SK-N-SH (cell line): Measurements from ENCODE around the gene ACTR8. TPM values are rescaled to one million over a fixed set of nuclear protein-coding genes. Genes with fewer than 3 reads are reported as not detected.

Experiments
- CTCF ChIA-PET: fragments of 300-600, 350-600 bp; formaldehyde crosslinking; extraction: SDS; loops from one replicate; lab custom pipeline; 2021; lab: Yijun Ruan, JAX
- POLR2A ChIA-PET: fragments of 350-600 bp; sonication (Branson Sonifier 250); formaldehyde crosslinking; extraction: SDS; loops from one replicate; lab custom pipeline; 2020; ENCODE audit warnings: antibody characterized with exemption, inconsistent platforms; lab: Yijun Ruan, JAX
- DNase-seq: peaks from one replicate; pipeline ENCODE4 v3.0.0; 2012
- H2AFZ ChIP-seq: fragments of 200-600 bp; sonication (generic); 2 replicates; pipeline ENCODE4 v1.8.1; 2016; ENCODE audit warnings: antibody characterized with exemption, mild to moderate bottlenecking, low read depth
- H3F3A ChIP-seq: fragments of 200-600 bp; sonication (generic); replicated peaks from 2 replicates; pipeline ENCODE3; 2016; ENCODE audit warnings: antibody characterized with exemption, mild to moderate bottlenecking; ENCODE audit not compliant: insufficient read depth
- H3K27ac ChIP-seq, 2 experiments: fragments of 200-500 bp in 1 of 2; fragments of 200-600 bp in 1 of 2; sonication (Bioruptor generic) in 1 of 2; sonication (generic), shearing (Covaris generic) in 1 of 2; 2 replicates each; pipeline versions ENCODE4 v1.5.1 to v1.6.1; 2014 to 2016; ENCODE audit warnings: low read depth in 2 of 2, inconsistent platforms in 1 of 2, low read length in 1 of 2, mild to moderate bottlenecking in 1 of 2, mixed read lengths in 1 of 2
- H3K27me3 ChIP-seq: fragments of 200-600 bp; sonication (generic), shearing (Covaris generic); 2 replicates; pipeline ENCODE4 v1.6.1; 2016; ENCODE audit warnings: mixed run types; ENCODE audit not compliant: insufficient read depth
- H3K36me3 ChIP-seq, 2 experiments: fragments of 200-500 bp in 1 of 2; fragments of 200-600 bp in 1 of 2; sonication (Bioruptor generic) in 1 of 2; sonication (generic) in 1 of 2; replicated peaks in 1 of 2; 2 replicates each; pipeline versions ENCODE3 to v1.5.1; 2014 to 2016; ENCODE audit warnings: low read length in 1 of 2, mild to moderate bottlenecking in 1 of 2; ENCODE audit not compliant: insufficient read depth in 2 of 2, control insufficient read depth in 1 of 2
- H3K4me1 ChIP-seq, 2 experiments: fragments of 200-500 bp in 1 of 2; fragments of 200-600 bp in 1 of 2; sonication (Bioruptor generic) in 1 of 2; sonication (generic), shearing (Covaris generic) in 1 of 2; 2 replicates each; pipeline versions ENCODE4 v1.5.1 to v1.6.1; 2014 to 2016; ENCODE audit warnings: low read depth in 1 of 2, low read length in 1 of 2, mixed run types in 1 of 2; ENCODE audit not compliant: insufficient read depth in 2 of 2, control insufficient read depth in 1 of 2
- H3K4me2 ChIP-seq: fragments of 200-600 bp; sonication (generic), shearing (Covaris generic); 2 replicates; pipeline ENCODE4 v1.6.1; 2017; ENCODE audit warnings: mixed run types
- H3K4me3 ChIP-seq, 2 experiments: fragments of 200-500 bp in 1 of 2; fragments of 200-600 bp in 1 of 2; sonication (Bioruptor generic) in 1 of 2; sonication (generic), shearing (Covaris generic) in 1 of 2; 2 replicates each; pipeline versions ENCODE4 v1.5.1 to v1.8.1; 2014 to 2016; ENCODE audit warnings: low read depth in 2 of 2, inconsistent platforms in 1 of 2, low read length in 1 of 2, mild to moderate bottlenecking in 1 of 2, mixed read lengths in 1 of 2, moderate library complexity in 1 of 2
- H3K79me2 ChIP-seq: fragments of 200-600 bp; sonication (generic); 2 replicates; pipeline ENCODE4 v1.8.1; 2017; ENCODE audit warnings: mild to moderate bottlenecking; ENCODE audit not compliant: insufficient read depth
- H3K9ac ChIP-seq: fragments of 200-600 bp; sonication (generic); 2 replicates; pipeline ENCODE4 v1.6.1; 2017; ENCODE audit warnings: mixed run types
- H3K9me2 ChIP-seq: fragments of 200-600 bp; sonication (generic); 2 replicates; pipeline ENCODE4 v1.6.1; 2017; ENCODE audit warnings: mixed run types
- H3K9me3 ChIP-seq: fragments of 200-600 bp; sonication (generic); 2 replicates; pipeline ENCODE4 v1.6.1; 2017; ENCODE audit warnings: mixed run types, mild to moderate bottlenecking, moderate library complexity
- H4K20me1 ChIP-seq: fragments of 200-600 bp; sonication (generic); 2 replicates; pipeline ENCODE4 v1.6.1; 2017; ENCODE audit warnings: mild to moderate bottlenecking, mixed run types; ENCODE audit not compliant: insufficient read depth
- CHD2 ChIP-seq: fragments of 150-350 bp; IDR thresholded peaks from 2 replicates; pipeline ENCODE4 v1.6.1; 2018; ENCODE audit warnings: low read length; ENCODE audit not compliant: partially characterized antibody
- CTCF ChIP-seq: fragments of 200-600 bp; sonication (generic); IDR thresholded peaks from 2 replicates; pipeline ENCODE4 v1.6.1; 2017; ENCODE audit warnings: antibody characterized with exemption, mild to moderate bottlenecking, moderate library complexity
- ELF1 ChIP-seq: IDR thresholded peaks from 2 replicates; pipeline ENCODE4 v1.4.0; 2012
- EP300 ChIP-seq, 2 experiments: IDR thresholded peaks; 2 replicates each; pipeline versions ENCODE4 v1.4.0 to v1.6.1; 2012; ENCODE audit warnings: borderline replicate concordance in 1 of 2, low read depth in 1 of 2, low read length in 1 of 2
- EZH2phosphoT487 ChIP-seq: fragments of 200-600 bp; sonication (generic); IDR thresholded peaks from 2 replicates; pipeline ENCODE4 v1.6.1; 2017; ENCODE audit warnings: low read depth, mixed run types, mild to moderate bottlenecking, antibody characterized with exemption, moderate library complexity, borderline replicate concordance
- FOXJ3 ChIP-seq: sonication (generic); formaldehyde crosslinking; IDR thresholded peaks from 2 replicates; pipeline ENCODE4 v1.5.1; 2020; ENCODE audit warnings: mild to moderate bottlenecking, missing genetic modification reagents
- GABPA ChIP-seq: IDR thresholded peaks from 2 replicates; pipeline ENCODE4 v1.4.0; 2012; ENCODE audit warnings: low read depth, mild to moderate bottlenecking
- GATA2 ChIP-seq: sonication (generic); formaldehyde crosslinking; IDR thresholded peaks from 2 replicates; pipeline ENCODE4 v1.5.0; 2020; ENCODE audit warnings: mild to moderate bottlenecking, missing genetic modification reagents
- IRF3 ChIP-seq: fragments of 150-350 bp; IDR thresholded peaks from 2 replicates; pipeline ENCODE4 v1.6.1; 2016; ENCODE audit warnings: mild to moderate bottlenecking, low read depth, low read length
- JUND ChIP-seq: IDR thresholded peaks from 2 replicates; pipeline ENCODE4 v1.4.0; 2012
- MAX ChIP-seq: IDR thresholded peaks from 2 replicates; pipeline ENCODE4 v1.4.0; 2012; ENCODE audit warnings: low read depth
- MXI1 ChIP-seq: IDR thresholded peaks from 2 replicates; pipeline ENCODE4 v1.6.1; 2012; ENCODE audit warnings: mild to moderate bottlenecking, low read depth, low read length, improper control_type of control experiment
- NFIC ChIP-seq: IDR thresholded peaks from 2 replicates; pipeline ENCODE4 v1.4.0; 2012; ENCODE audit warnings: borderline replicate concordance
- NRF1 ChIP-seq: IDR thresholded peaks from 2 replicates; pipeline ENCODE4 v1.6.1; 2012; ENCODE audit warnings: low read depth, mild to moderate bottlenecking, low read length
- RAD21 ChIP-seq: IDR thresholded peaks from 2 replicates; pipeline ENCODE4 v1.6.1; 2012; ENCODE audit warnings: mild to moderate bottlenecking, low read length
- REST ChIP-seq: IDR thresholded peaks from 2 replicates; pipeline ENCODE4 v1.6.1; 2012; ENCODE audit warnings: mild to moderate bottlenecking, low read depth, low read length, moderate library complexity
- SIN3A ChIP-seq: IDR thresholded peaks from 2 replicates; pipeline ENCODE4 v1.6.1; 2012; ENCODE audit warnings: low read depth, mild to moderate bottlenecking, low read length, moderate library complexity, borderline replicate concordance
- SMC3 ChIP-seq: IDR thresholded peaks from 2 replicates; pipeline ENCODE4 v1.6.1; 2012; ENCODE audit warnings: low read depth, low read length, improper control_type of control experiment
- TCF12 ChIP-seq: IDR thresholded peaks from 2 replicates; pipeline ENCODE4 v1.4.0; 2012
- TEAD4 ChIP-seq: IDR thresholded peaks from 2 replicates; pipeline ENCODE4 v1.4.0; 2012; ENCODE audit warnings: mild to moderate bottlenecking, borderline replicate concordance; ENCODE audit not compliant: insufficient read depth
- USF2 ChIP-seq: fragments of 150-350 bp; IDR thresholded peaks from 2 replicates; pipeline ENCODE4 v1.6.1; 2017; ENCODE audit warnings: antibody characterized with exemption, low read length, low read depth, borderline replicate concordance
- YY1 ChIP-seq: IDR thresholded peaks from 2 replicates; pipeline ENCODE4 v1.4.0; 2012; ENCODE audit warnings: low read depth, mild to moderate bottlenecking
- WGBS: methylation state at CpG from one replicate; pipeline ENCODE4 v1.1.6; 2017; ENCODE audit warnings: low lambda C conversion rate; 5-methylcytosine and 5-hydroxymethylcytosine counted together
- polyA plus RNA-seq, 3 experiments: library from polyadenylated mRNA; depleted of rRNA; stranded (reverse); fragments of >200 nt; gene quantifications; 2 replicates each; pipeline ENCODE4 v1.2.3, GENCODE V29; 2012

The ACTR8 gene
- polyA plus RNA-seq, 1 of the 3 experiments (the other 2 are of a cell fraction), result 17.7 TPM

GRCh38 chr3:53885239-53885638 lies 3.3 kb upstream of the ACTR8 start:
- peaks cover 29 to 34% of the 10 kb centered on the region in 2 experiments for H3K36me3 ChIP-seq
- no peaks in the 10 kb centered on the region for H4K20me1 ChIP-seq
- CTCF ChIA-PET, result no interaction called here
- no peaks in the 10 kb centered on the region for H3K9me2 ChIP-seq
- TF ChIP-seq CHD2 (no peak), REST (no peak), EZH2phosphoT487 (no peak), SIN3A (no peak), TEAD4 (no peak), JUND (no peak), USF2 (no peak), YY1 (no peak), EP300 (IDR thresholded peaks at IDR 0.05; ENCODE audit: borderline replicate concordance in 1 of 2, low read depth in 1 of 2, low read length in 1 of 2) (no peak), ELF1 (no peak), GATA2 (CRISPR knock-in tag) (no peak), NFIC (no peak), GABPA (no peak), MXI1 (no peak)
- TF ChIP-seq, all 33 proteins: peak for 0
- no peaks in the 10 kb centered on the region for H3F3A ChIP-seq
- H3K9me3 ChIP-seq, result no peaks in the 10 kb centered on the region
- H3K27me3 ChIP-seq, result no peaks in the 10 kb centered on the region
- no peak overlapping the region for H3K4me2 ChIP-seq
- DNase-seq, result no peak
- H3K9ac ChIP-seq, result no peak overlapping the region
- H2AFZ ChIP-seq, result no peak overlapping the region
- H3K79me2 ChIP-seq, result peaks cover 49% of the 10 kb centered on the region
- no peak overlapping the region for H3K4me3 ChIP-seq
- no peak overlapping the region for H3K27ac ChIP-seq
- H3K4me1 ChIP-seq, result peaks cover 4 to 16% of the 10 kb centered on the region in 2 experiments; a peak in 2 of 4 replicates
- POLR2A ChIA-PET, result no interaction called here
- 93% methylated on average over 3 of the region's 3 CpGs for WGBS

- no peak overlapping the region for H3K27ac ChIP-seq
- ChIA-PET POLR2A (no interaction called here), CTCF (no interaction called here)
- H2AFZ ChIP-seq, result no peak overlapping the region
- H3K9me3 ChIP-seq, result no peaks in the 10 kb centered on the region
- 98% methylated on average over 11 of the region's 11 CpGs for WGBS
- H3K79me2 ChIP-seq, result peaks cover 48% of the 10 kb centered on the region
- H3K9me2 ChIP-seq, result no peaks in the 10 kb centered on the region
- H3K36me3 ChIP-seq, result peaks cover 32 to 39% of the 10 kb centered on the region in 2 experiments
- H3F3A ChIP-seq, result no peaks in the 10 kb centered on the region
- no peak overlapping the region for H3K4me3 ChIP-seq
- H3K27me3 ChIP-seq, result no peaks in the 10 kb centered on the region
- peaks cover 4 to 12% of the 10 kb centered on the region in 2 experiments; a peak in 2 of 4 replicates for H3K4me1 ChIP-seq
- H4K20me1 ChIP-seq, result no peaks in the 10 kb centered on the region
- H3K9ac ChIP-seq, result no peak overlapping the region
- H3K4me2 ChIP-seq, result no peak overlapping the region
- no peak for DNase-seq
- no peak for TF ChIP-seq NRF1
- TF ChIP-seq SMC3, result no peak
- no peak for TF ChIP-seq IRF3
- no peak for TF ChIP-seq TCF12
- TF ChIP-seq EP300 (IDR thresholded peaks at IDR 0.05; ENCODE audit: borderline replicate concordance in 1 of 2, low read depth in 1 of 2, low read length in 1 of 2), result no peak
- TF ChIP-seq MAX, result no peak
- TF ChIP-seq CTCF, result no peak
- TF ChIP-seq RAD21, result no peak
- TF ChIP-seq FOXJ3, result no peak
Observed at GRCh38 chr3:53884623-53885022, 2.7 kb upstream of the ACTR8 start.
